ENCODE data around the gene SFT2D3.

Gene SFT2D3

GRCh38 chr2:127702395-127703009 lies 1.2 kb downstream of the SFT2D3 start:
- H3K4me3 ChIP-seq (ENCODE audit: low read length): peak overlapping the region; percentile 84
- no peaks in the 10 kb centered on the region for H3K9me3 ChIP-seq (ENCODE audit: control insufficient read depth, insufficient read depth, low read length)
- peaks cover 49% of the 10 kb centered on the region for H3K36me3 ChIP-seq (ENCODE audit: control insufficient read depth, low read length)
- H3K4me2 ChIP-seq (ENCODE audit: low read length): peak overlapping the region; percentile 91
- peaks cover 6% of the 10 kb centered on the region; the same call in 1 of the 2 replicates for H4K20me1 ChIP-seq (ENCODE audit: control insufficient read depth, insufficient read depth, low read depth, low read length)
- H3K9me2 ChIP-seq (replicated peaks; ENCODE audit: control insufficient read depth, low read length): no peaks in the 10 kb centered on the region
- peaks cover 35% of the 10 kb centered on the region for H3K4me1 ChIP-seq (ENCODE audit: control insufficient read depth, low read length)
- H3K27me3 ChIP-seq (ENCODE audit: control insufficient read depth, low read length): no peaks in the 10 kb centered on the region
- H3K79me2 ChIP-seq (ENCODE audit: control insufficient read depth, low read length): peaks cover 33% of the 10 kb centered on the region
- peak overlapping the region; percentile 65 for H3K27ac ChIP-seq (ENCODE audit: low read depth, low read length)
- H3F3A ChIP-seq (ENCODE audit: control insufficient read depth, insufficient read depth): peaks cover 26% of the 10 kb centered on the region
- TF ChIP-seq EZH2phosphoT487 (IDR thresholded peaks at IDR 0.05; ENCODE audit: borderline replicate concordance, low read length): no peak
- no peak for TF ChIP-seq CTCF (IDR thresholded peaks at IDR 0.05; ENCODE audit: low read depth, low read length, poor library complexity, severe bottlenecking)

DNA sequence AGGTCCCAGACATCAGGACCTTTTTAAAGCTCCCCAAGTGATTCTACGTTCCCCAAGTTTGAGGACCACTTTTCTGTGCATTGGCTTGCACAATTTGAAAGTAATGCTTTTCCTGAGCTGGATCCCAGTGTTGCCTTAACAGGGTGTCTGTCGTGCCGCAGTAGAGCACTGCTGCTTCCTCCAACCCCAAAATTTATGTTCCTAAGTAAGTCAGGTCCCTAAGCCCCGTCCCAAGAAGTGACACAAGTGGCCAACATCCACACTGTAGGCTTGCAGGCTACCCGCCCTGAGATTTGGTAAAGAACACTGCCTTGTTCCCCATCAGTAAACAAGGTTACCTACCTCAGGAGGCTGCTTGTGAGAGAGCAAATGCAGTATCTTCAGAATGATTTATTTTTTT lies 2.0 kb downstream of the SFT2D3 start:
- no peaks in the 10 kb centered on the region for H3K27me3 ChIP-seq (ENCODE audit: control insufficient read depth, low read length)
- peaks cover 57% of the 10 kb centered on the region for H3K36me3 ChIP-seq (ENCODE audit: control insufficient read depth, low read length)
- TF ChIP-seq EZH2phosphoT487 (IDR thresholded peaks at IDR 0.05; ENCODE audit: borderline replicate concordance, low read length) (no peak), CTCF (IDR thresholded peaks at IDR 0.05; ENCODE audit: low read depth, low read length, poor library complexity, severe bottlenecking) (no peak)
- H3K9me2 ChIP-seq (replicated peaks; ENCODE audit: control insufficient read depth, low read length): no peaks in the 10 kb centered on the region
- H4K20me1 ChIP-seq (ENCODE audit: control insufficient read depth, insufficient read depth, low read depth, low read length): peaks cover 6% of the 10 kb centered on the region; the same call in 1 of the 2 replicates
- peak overlapping the region; percentile 84 for H3K4me3 ChIP-seq (ENCODE audit: low read length)
- peaks cover 33% of the 10 kb centered on the region for H3K79me2 ChIP-seq (ENCODE audit: control insufficient read depth, low read length)
- H3K4me2 ChIP-seq (ENCODE audit: low read length): peak overlapping the region; percentile 91
- no peaks in the 10 kb centered on the region for H3K9me3 ChIP-seq (ENCODE audit: control insufficient read depth, insufficient read depth, low read length)
- H3K27ac ChIP-seq (ENCODE audit: low read depth, low read length): no peak overlapping the region
- peaks cover 35% of the 10 kb centered on the region for H3K4me1 ChIP-seq (ENCODE audit: control insufficient read depth, low read length)
- H3F3A ChIP-seq (ENCODE audit: control insufficient read depth, insufficient read depth): peaks cover 26% of the 10 kb centered on the region

DNA sequence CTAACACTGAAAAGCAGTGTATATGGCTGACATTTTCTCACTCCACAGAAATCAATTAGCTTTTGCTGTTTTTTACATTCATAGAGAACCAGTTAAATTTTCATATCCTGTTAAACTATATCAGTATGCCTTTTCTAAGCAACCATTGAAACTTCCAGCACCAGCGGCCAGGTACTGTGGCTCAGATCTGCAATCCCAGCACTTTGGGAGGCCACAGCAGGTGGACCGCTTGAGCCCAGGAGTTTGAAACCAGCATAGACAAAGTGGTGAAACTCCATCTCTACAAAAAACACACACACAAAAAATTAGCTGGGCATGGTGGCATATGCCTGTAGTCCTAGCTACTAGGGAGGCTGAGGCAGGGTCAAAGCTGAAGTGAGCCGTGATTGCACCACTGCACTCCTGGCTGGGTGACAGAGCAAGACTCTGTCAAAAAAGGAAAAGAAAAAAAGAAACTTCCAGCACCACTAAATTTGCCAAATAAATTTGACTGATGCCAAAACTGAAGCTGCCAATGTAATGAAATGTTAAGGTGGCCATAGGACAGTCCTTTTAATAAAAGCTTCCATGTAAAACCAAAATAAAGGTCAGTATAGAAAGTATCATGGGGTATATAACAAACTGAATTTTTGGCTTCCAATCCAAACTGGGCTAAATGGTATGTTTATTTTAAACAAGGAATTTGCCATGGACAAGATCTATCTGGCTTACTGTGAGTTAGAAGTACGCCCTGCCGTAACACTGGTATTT lies 3.5 kb downstream of the SFT2D3 start:
- Histone ChIP-seq H3K9me2 (replicated peaks; ENCODE audit: control insufficient read depth, low read length) (no peaks in the 10 kb centered on the region), H3F3A (ENCODE audit: control insufficient read depth, insufficient read depth) (peaks cover 26% of the 10 kb centered on the region), H3K27me3 (ENCODE audit: control insufficient read depth, low read length) (no peaks in the 10 kb centered on the region), H3K79me2 (ENCODE audit: control insufficient read depth, low read length) (peaks cover 33% of the 10 kb centered on the region), H3K4me2 (ENCODE audit: low read length) (peak overlapping the region; percentile 38), H3K4me3 (ENCODE audit: low read length) (no peak overlapping the region), H3K27ac (ENCODE audit: low read depth, low read length) (no peak overlapping the region), H4K20me1 (ENCODE audit: control insufficient read depth, insufficient read depth, low read depth, low read length) (peaks cover 6% of the 10 kb centered on the region; the same call in 1 of the 2 replicates), H3K4me1 (ENCODE audit: control insufficient read depth, low read length) (peaks cover 35% of the 10 kb centered on the region), H3K36me3 (ENCODE audit: control insufficient read depth, low read length) (peaks cover 71% of the 10 kb centered on the region), H3K9me3 (ENCODE audit: control insufficient read depth, insufficient read depth, low read length) (no peaks in the 10 kb centered on the region)
- TF ChIP-seq CTCF (IDR thresholded peaks at IDR 0.05; ENCODE audit: low read depth, low read length, poor library complexity, severe bottlenecking) (no peak), EZH2phosphoT487 (IDR thresholded peaks at IDR 0.05; ENCODE audit: borderline replicate concordance, low read length) (no peak)
